HepG2 (cell line): ENCODE results near the gene ALDH3A1. TPM values are rescaled to one million over a fixed set of nuclear protein-coding genes. Genes with fewer than 3 reads are reported as not detected.

Experiments
- ATAC-seq: fragments of 200-7000 bp; cut with Tn5 transposase; 3 replicates; pipeline ENCODE4 v1.9.1; 2020; ENCODE audit warnings: mild to moderate bottlenecking, moderate library complexity
- BruUV-seq: library from RNA; stranded (reverse); fragments of 400-500 nt; replicated peaks from 2 replicates; lab custom pipeline; 2021; lab: Mats Ljungman, UMichigan
- CTCF ChIA-PET: fragments of 300-600 bp; formaldehyde crosslinking; extraction: SDS; loops from one replicate; lab custom pipeline; 2021; ENCODE audit warnings: low total read pairs, inconsistent platforms, low intra/inter-chr PET ratio; lab: Yijun Ruan, JAX
- POLR2A ChIA-PET: fragments of 350-600 bp; sonication (Branson Sonifier 250); formaldehyde crosslinking; loops from one replicate; lab custom pipeline; 2020; ENCODE audit warnings: antibody characterized with exemption, inconsistent platforms; lab: Yijun Ruan, JAX
- DNase-seq: peaks from one replicate; pipeline ENCODE4 v3.0.0-alpha.2; 2015; ENCODE audit warnings: low spot score
- FAIRE-seq: peaks from 3 replicates; lab custom pipeline; 2011; peaks lifted over from hg19 to GRCh38; lab: Jason Lieb, UNC
- H2AFZ ChIP-seq: one replicate; pipeline ENCODE4 v1.6.1; 2011; ENCODE audit warnings: low read length, inconsistent platforms
- H3K27ac ChIP-seq: fragments of 300-600 bp; 3 replicates; pipeline ENCODE4 v1.8.0; 2011; ENCODE audit warnings: mixed run types, mild to moderate bottlenecking, mixed read lengths, low read length, inconsistent platforms; ENCODE audit not compliant: insufficient read depth; ENCODE audit errors: extremely low read length
- H3K27me3 ChIP-seq, 2 experiments: fragments of 200-600 bp in 1 of 2; 2 replicates in 1 of 2; 3 replicates in 1 of 2; pipeline versions ENCODE4 v1.6.0 to v1.8.0; 2011; ENCODE audit warnings: low read length in 2 of 2, mild to moderate bottlenecking in 2 of 2, moderate library complexity in 2 of 2, inconsistent platforms in 1 of 2; ENCODE audit not compliant: insufficient read depth in 2 of 2, control insufficient read depth in 1 of 2
- H3K36me3 ChIP-seq, 2 experiments: fragments of 200-600 bp in 1 of 2; replicated peaks in 1 of 2; 2 replicates in 1 of 2; 3 replicates in 1 of 2; pipeline versions ENCODE4 v1.5.1 to v1.8.0; 2011; ENCODE audit warnings: low read length in 2 of 2, inconsistent platforms in 1 of 2; ENCODE audit not compliant: insufficient read depth in 2 of 2, control insufficient read depth in 1 of 2
- H3K4me1 ChIP-seq: 2 replicates; pipeline ENCODE4 v1.5.1; 2012; ENCODE audit warnings: low read length, inconsistent platforms; ENCODE audit not compliant: insufficient read depth
- H3K4me2 ChIP-seq: 2 replicates; pipeline ENCODE4 v1.6.0; 2011; ENCODE audit warnings: low read depth, low read length, inconsistent platforms
- H3K4me3 ChIP-seq, 3 experiments: fragments of 200-600 bp in 1 of 3; sonication (generic), shearing (Covaris generic) in 1 of 3; replicated peaks in 1 of 3; 2 replicates each; pipeline ENCODE4 v1.5.1; 2011 to 2016; ENCODE audit warnings: low read length in 3 of 3, inconsistent platforms in 2 of 3, low read depth in 2 of 3, mild to moderate bottlenecking in 2 of 3, control low read depth in 1 of 3, mixed read lengths in 1 of 3; ENCODE audit not compliant: insufficient read depth in 1 of 3
- H3K79me2 ChIP-seq: one replicate; pipeline ENCODE4 v1.6.1; 2011; ENCODE audit warnings: low read length, inconsistent platforms; ENCODE audit not compliant: insufficient read depth
- H3K9ac ChIP-seq: 2 replicates; pipeline ENCODE4 v1.6.0; 2011; ENCODE audit warnings: mild to moderate bottlenecking, low read depth, low read length, inconsistent platforms; ENCODE audit not compliant: insufficient read depth
- H3K9me3 ChIP-seq: 2 replicates; pipeline ENCODE4 v1.5.1; 2012; ENCODE audit warnings: mild to moderate bottlenecking, low read length
- H4K20me1 ChIP-seq: 2 replicates; pipeline ENCODE4 v1.6.0; 2011; ENCODE audit warnings: inconsistent platforms, mild to moderate bottlenecking, low read length, moderate library complexity; ENCODE audit not compliant: insufficient read depth
- CCAR2 ChIP-seq: fragments of 200-400 bp; formaldehyde crosslinking; optimal IDR thresholded peaks from 2 replicates; pipeline ENCODE3; 2018; ENCODE audit warnings: low read depth, mild to moderate bottlenecking, low read length, moderate library complexity
- CENPBD1 ChIP-seq: sonication (generic); formaldehyde crosslinking; IDR thresholded peaks from 2 replicates; pipeline ENCODE4 v1.8.0; 2022; ENCODE audit warnings: missing genetic modification reagents, low read depth, mild to moderate bottlenecking, borderline replicate concordance
- ESRRA ChIP-seq: sonication (generic); formaldehyde crosslinking; IDR thresholded peaks from 2 replicates; pipeline ENCODE4 v1.5.1; 2020; ENCODE audit warnings: mild to moderate bottlenecking, low read depth, missing genetic modification reagents
- IRF2 ChIP-seq: IDR thresholded peaks from 2 replicates; pipeline ENCODE4 v1.6.1; 2018; ENCODE audit warnings: missing genetic modification reagents, missing compliant biosample characterization
- ZC3H4 ChIP-seq: sonication (generic); formaldehyde crosslinking; IDR thresholded peaks from 2 replicates; pipeline ENCODE4 v1.4.0; 2020; ENCODE audit warnings: missing genetic modification reagents, borderline replicate concordance
- ZFX ChIP-seq: sonication (generic); formaldehyde crosslinking; IDR thresholded peaks from 2 replicates; pipeline ENCODE4 v1.4.0; 2020; ENCODE audit warnings: mild to moderate bottlenecking, low read depth, missing genetic modification reagents, moderate library complexity
- WGBS: methylation state at CpG from one replicate; pipeline ENCODE4 v1.1.6; 2017; ENCODE audit warnings: low lambda C conversion rate; 5-methylcytosine and 5-hydroxymethylcytosine counted together
- in situ Hi-C: cut with HindIII; loops from 2 replicates; pipeline ENCODE4 v1.10.0; 2017; ENCODE audit warnings: low pct_unique_long_range_greater_than_20kb; ENCODE audit not compliant: extremely low pct_ligation_motif_present
- intact Hi-C: fragments of 100-400 bp; cut with micrococcal nuclease; formaldehyde crosslinking; loops from one replicate; pipeline ENCODE4 v1.10.0; 2022; ENCODE audit not compliant: unreplicated experiment
- polyA plus RNA-seq, 8 experiments: library from polyadenylated mRNA; depleted of rRNA in 3 of 8; stranded (reverse) in 7 of 8; unstranded in 1 of 8; fragments of >200 nt; fragmentation: Illumina TruSeq in 4 of 8; extraction: Trizol in 4 of 8; gene quantifications; 2 replicates each; pipeline versions ENCODE4 v1.2.1 to v1.2.3, GENCODE V29; 2011 to 2016; ENCODE audit warnings: low read depth in 4 of 8, missing spikeins in 1 of 8, mixed read lengths in 1 of 8; ENCODE audit not compliant: insufficient read depth in 1 of 8
- total RNA-seq, 5 experiments: library from RNA; depleted of rRNA; stranded (reverse); fragments of >200 nt; fragmentation: Illumina TruSeq; extraction: Trizol; gene quantifications; 2 replicates each; pipeline ENCODE4 v1.2.3, GENCODE V29; 2016; ENCODE audit warnings: low read depth in 1 of 5

The ALDH3A1 gene
- total and polyA plus RNA-seq, 2 of the 13 experiments (the other 11 are each of a cell fraction or from before 2014, with no cell fraction given): 0.07 to 0.62 TPM

- Histone ChIP-seq H3K4me1 (peaks cover 26% of the 10 kb centered on the region), H3K9me3 (no peaks in the 10 kb centered on the region), H3K9ac (no peak overlapping the region), H3K79me2 (no peaks in the 10 kb centered on the region), H2AFZ (no peak overlapping the region), H3K36me3 (no peaks in the 10 kb centered on the region), H3K27ac (no peak overlapping the region), H3K27me3 (peaks cover 0 to 17% of the 10 kb centered on the region in 2 experiments; a peak in 2 of 5 replicates), H3K4me2 (no peak overlapping the region), H3K4me3 (no peak overlapping the region), H4K20me1 (no peaks in the 10 kb centered on the region)
- WGBS: 35% methylated on average over 8 of the region's 10 CpGs
- no peak for TF ChIP-seq CCAR2
- no peak for TF ChIP-seq ZFX
- TF ChIP-seq CENPBD1: no peak
- no peak for TF ChIP-seq IRF2 (CRISPR knock-in tag)
- TF ChIP-seq ESRRA (CRISPR knock-in tag): no peak
- TF ChIP-seq ZC3H4 (CRISPR knock-in tag): no peak
- in situ Hi-C loops: loop anchor here (5.0 to 10.0 kb wide), 2 partner anchors 256 to 403 kb away; partner anchors contain the start of gene B9D1
- ChIA-PET CTCF (no interaction called here), POLR2A (no interaction called here)
- BruUV-seq: no TSS peak
- no peak for ATAC-seq
- intact Hi-C loops: loop anchor here (5.0 to 10.0 kb wide), 2 partner anchors 123 to 301 kb away; partner anchors contain the start of gene ALDH3A2
- no peak for FAIRE-seq
- DNase-seq: no peak
Observed at GRCh38 chr17:19768046-19768782, 20.1 kb upstream of the ALDH3A1 start.
